ENCODE results near the gene NADSYN1.
A peak's percentile ranks its signal among the peaks of the same experiment; 100 is the strongest.

NADSYN1 gene

GRCh38 chr11:71444811-71445210, 8.2 kb upstream of the NADSYN1 start:
- no peak overlapping the region for H3K9ac ChIP-seq (ENCODE audit: low read length)
- H3K4me3 ChIP-seq (ENCODE audit: insufficient read depth, low read length, poor library complexity, severe bottlenecking): no peak overlapping the region
- H3K27me3 ChIP-seq (ENCODE audit: low read length): no peaks in the 10 kb centered on the region
- peaks cover 18% of the 10 kb centered on the region; the same call in 1 of the 2 replicates for H3K79me2 ChIP-seq (ENCODE audit: insufficient read depth, low read length)
- no peaks in the 10 kb centered on the region for H4K20me1 ChIP-seq (ENCODE audit: low read depth, low read length)
- H3K36me3 ChIP-seq (ENCODE audit: low read length): peaks cover 12% of the 10 kb centered on the region
- H3K9me3 ChIP-seq (ENCODE audit: insufficient read depth, low read length): no peaks in the 10 kb centered on the region
- H3K4me2 ChIP-seq (ENCODE audit: low read depth, low read length, poor library complexity, severe bottlenecking): no peak overlapping the region
- H3K9me2 ChIP-seq (replicated peaks; ENCODE audit: insufficient read depth, low read length): no peaks in the 10 kb centered on the region
- no peak overlapping the region for H3K27ac ChIP-seq (ENCODE audit: low read depth, low read length)
- H2AFZ ChIP-seq (ENCODE audit: low read depth, low read length, severe bottlenecking): no peak overlapping the region
- TF ChIP-seq EZH2phosphoT487 (conservative IDR thresholded peaks at IDR 0.05; ENCODE audit: low read length) (no peak), CTCF (IDR thresholded peaks at IDR 0.05; ENCODE audit: insufficient read depth, low read length, poor library complexity, severe bottlenecking) (no peak)
- H3F3A ChIP-seq (ENCODE audit: insufficient read depth): 0 out of 2 replicates have a peak, but pooled peaks cover 5% of the 10 kb centered on the region

GRCh38 chr11:71446150-71446549, 6.9 kb upstream of the NADSYN1 start:
- H3K4me2 ChIP-seq (ENCODE audit: low read depth, low read length, poor library complexity, severe bottlenecking): peak overlapping the region; percentile 83
- peaks cover 12% of the 10 kb centered on the region for H3K36me3 ChIP-seq (ENCODE audit: low read length)
- H3K79me2 ChIP-seq (ENCODE audit: insufficient read depth, low read length): peaks cover 18% of the 10 kb centered on the region; the same call in 1 of the 2 replicates

GRCh38 chr11:71446942-71447688, 5.9 kb upstream of the NADSYN1 start:
- Histone ChIP-seq H3F3A (ENCODE audit: insufficient read depth) (peaks cover 26% of the 10 kb centered on the region), H3K79me2 (ENCODE audit: insufficient read depth, low read length) (peaks cover 18% of the 10 kb centered on the region; the same call in 1 of the 2 replicates), H3K9me2 (replicated peaks; ENCODE audit: insufficient read depth, low read length) (no peaks in the 10 kb centered on the region), H2AFZ (ENCODE audit: low read depth, low read length, severe bottlenecking) (no peak overlapping the region), H3K4me3 (ENCODE audit: insufficient read depth, low read length, poor library complexity, severe bottlenecking) (peak overlapping the region; percentile 73), H3K9ac (ENCODE audit: low read length) (peak overlapping the region; percentile 67), H3K27me3 (ENCODE audit: low read length) (no peaks in the 10 kb centered on the region), H3K27ac (ENCODE audit: low read depth, low read length) (peak overlapping the region; percentile 53; the same call in 1 of the 2 replicates), H4K20me1 (ENCODE audit: low read depth, low read length) (no peaks in the 10 kb centered on the region), H3K4me2 (ENCODE audit: low read depth, low read length, poor library complexity, severe bottlenecking) (peak overlapping the region; percentile 83), H3K9me3 (ENCODE audit: insufficient read depth, low read length) (no peaks in the 10 kb centered on the region), H3K36me3 (ENCODE audit: low read length) (peaks cover 12% of the 10 kb centered on the region)
- TF ChIP-seq EZH2phosphoT487 (conservative IDR thresholded peaks at IDR 0.05; ENCODE audit: low read length): no peak
- TF ChIP-seq CTCF (IDR thresholded peaks at IDR 0.05; ENCODE audit: insufficient read depth, low read length, poor library complexity, severe bottlenecking): no peak

More at GRCh38 chr11:71446150-71446549, 6.9 kb upstream of the NADSYN1 start:
- H3K9me2 ChIP-seq (replicated peaks; ENCODE audit: insufficient read depth, low read length): no peaks in the 10 kb centered on the region
- peaks cover 16% of the 10 kb centered on the region; the same call in 1 of the 2 replicates for H3F3A ChIP-seq (ENCODE audit: insufficient read depth)
- H3K27me3 ChIP-seq (ENCODE audit: low read length): no peaks in the 10 kb centered on the region
- no peak overlapping the region for H3K4me3 ChIP-seq (ENCODE audit: insufficient read depth, low read length, poor library complexity, severe bottlenecking)
- H3K9ac ChIP-seq (ENCODE audit: low read length): no peak overlapping the region
- H4K20me1 ChIP-seq (ENCODE audit: low read depth, low read length): no peaks in the 10 kb centered on the region
- H3K9me3 ChIP-seq (ENCODE audit: insufficient read depth, low read length): no peaks in the 10 kb centered on the region
- no peak overlapping the region for H3K27ac ChIP-seq (ENCODE audit: low read depth, low read length)
- H2AFZ ChIP-seq (ENCODE audit: low read depth, low read length, severe bottlenecking): no peak overlapping the region
- TF ChIP-seq EZH2phosphoT487 (conservative IDR thresholded peaks at IDR 0.05; ENCODE audit: low read length) (no peak), CTCF (IDR thresholded peaks at IDR 0.05; ENCODE audit: insufficient read depth, low read length, poor library complexity, severe bottlenecking) (no peak)

Data from SU-DHL-6 (cell line).